GM18498 (cell line): ENCODE measurements around the gene SLC34A2.
"Not testable (repeated sequence)": the region's sequence is repeated elsewhere in the genome, so short reads cannot be mapped to it uniquely, and the experiment has no call there.

Source experiments
- ATAC-seq: cut with Tn5 transposase; IDR thresholded peaks from one replicate; pipeline ENCODE4 v1.9.1; 2021; ENCODE audit warnings: mild to moderate bottlenecking, moderate library complexity; ENCODE audit not compliant: unreplicated experiment

SLC34A2 gene

DNA sequence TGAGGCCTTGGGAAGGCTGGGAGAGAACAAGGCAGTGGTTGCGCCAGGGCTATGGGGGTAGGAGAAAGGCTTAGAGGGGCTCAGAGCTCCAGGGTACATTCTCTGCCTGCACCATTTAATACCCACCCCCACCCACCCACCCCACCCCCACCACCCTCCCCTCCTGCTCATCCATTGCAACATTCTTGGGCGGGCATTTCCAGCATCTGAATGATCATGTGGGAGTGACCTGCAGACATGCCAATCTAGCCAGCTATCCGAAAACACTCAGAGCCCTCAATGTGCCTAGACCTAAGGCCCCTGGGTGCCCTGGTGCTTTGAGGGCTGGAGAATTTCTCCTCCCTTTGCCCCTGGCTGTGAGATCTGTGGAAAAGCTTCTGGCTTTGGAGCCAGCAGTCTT lies 3.1 kb downstream of the SLC34A2 start:
- no peak for ATAC-seq

DNA sequence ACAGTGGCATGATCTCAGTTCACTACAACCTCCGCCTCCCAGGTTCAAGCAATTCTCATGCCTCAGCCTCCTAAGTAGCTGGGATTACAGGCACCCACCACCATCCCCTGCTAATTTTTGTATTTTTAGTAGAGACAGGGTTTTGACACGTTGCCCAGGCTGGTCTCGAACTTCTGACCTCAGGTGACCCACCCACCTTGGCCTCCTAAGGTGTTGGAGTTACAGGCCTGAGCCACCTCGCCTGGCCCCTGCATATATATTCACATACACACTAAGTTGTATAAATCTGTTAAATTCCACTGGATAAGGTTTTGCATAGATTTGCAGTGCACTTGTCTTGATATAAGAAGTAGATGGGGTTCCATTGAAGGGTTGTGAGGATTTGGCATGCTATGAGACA lies 5.8 kb downstream of the SLC34A2 start:
- ATAC-seq: not testable (repeated sequence)

DNA sequence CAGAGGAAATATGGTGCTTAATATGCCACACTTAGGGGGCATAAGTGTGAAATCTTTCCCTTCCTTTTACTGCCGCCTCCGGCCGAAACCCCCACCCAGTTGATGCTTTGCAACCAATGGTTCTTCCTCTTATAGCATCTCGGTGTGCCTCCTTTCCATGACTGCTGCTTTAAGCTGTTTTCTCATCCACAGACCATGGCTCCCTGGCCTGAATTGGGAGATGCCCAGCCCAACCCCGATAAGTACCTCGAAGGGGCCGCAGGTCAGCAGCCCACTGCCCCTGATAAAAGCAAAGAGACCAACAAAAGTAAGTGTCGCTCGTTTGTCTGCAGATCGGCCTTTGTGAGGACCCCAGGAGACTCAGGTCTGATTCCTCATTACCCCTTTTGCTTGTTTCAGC lies 6.7 kb downstream of the SLC34A2 start:
- no peak for ATAC-seq

DNA sequence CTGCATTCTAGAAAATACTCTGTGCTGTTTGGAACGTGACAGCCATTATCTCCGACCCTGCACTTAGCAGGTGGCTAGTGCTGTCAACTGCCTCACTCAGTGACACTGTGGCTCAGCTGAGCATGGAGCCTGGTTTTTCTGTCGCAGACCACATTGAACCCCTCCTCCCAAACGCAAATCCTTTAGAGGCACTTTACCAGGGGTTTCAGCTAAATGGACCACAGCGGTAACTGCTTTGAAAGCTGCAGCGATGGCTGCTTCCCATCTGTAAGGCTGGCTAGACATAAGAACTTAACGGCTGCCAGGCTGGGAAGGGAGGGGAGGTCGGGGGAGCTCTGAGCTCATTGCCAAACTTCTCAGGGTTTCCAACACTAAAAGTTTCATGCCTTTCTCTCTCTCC lies 8.1 kb downstream of the SLC34A2 start:
- ATAC-seq: no peak

DNA sequence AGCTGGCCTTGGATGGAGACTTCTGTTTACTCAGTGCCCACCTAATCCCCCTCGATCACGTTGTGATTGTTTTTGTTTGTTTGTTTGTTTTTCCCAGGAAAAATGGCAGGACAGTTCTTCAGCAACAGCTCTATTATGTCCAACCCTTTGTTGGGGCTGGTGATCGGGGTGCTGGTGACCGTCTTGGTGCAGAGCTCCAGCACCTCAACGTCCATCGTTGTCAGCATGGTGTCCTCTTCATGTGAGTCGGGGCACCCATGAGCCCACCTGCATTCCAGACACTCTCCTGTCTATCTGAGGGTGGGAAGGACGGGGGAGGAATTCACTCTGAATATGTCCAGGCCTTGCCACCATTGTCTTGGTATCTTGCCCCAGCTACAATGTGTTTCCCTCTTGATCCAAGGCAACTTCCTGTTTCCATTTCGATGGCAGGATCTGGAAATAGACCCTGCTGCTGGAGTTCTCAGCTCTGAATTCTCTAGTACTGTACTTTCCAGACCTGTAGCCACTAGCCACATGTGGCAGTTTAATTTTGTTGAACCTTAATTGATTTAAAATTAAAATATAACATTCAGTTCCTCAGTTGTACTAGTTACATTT lies 10.5 kb downstream of the SLC34A2 start:
- no peak for ATAC-seq

DNA sequence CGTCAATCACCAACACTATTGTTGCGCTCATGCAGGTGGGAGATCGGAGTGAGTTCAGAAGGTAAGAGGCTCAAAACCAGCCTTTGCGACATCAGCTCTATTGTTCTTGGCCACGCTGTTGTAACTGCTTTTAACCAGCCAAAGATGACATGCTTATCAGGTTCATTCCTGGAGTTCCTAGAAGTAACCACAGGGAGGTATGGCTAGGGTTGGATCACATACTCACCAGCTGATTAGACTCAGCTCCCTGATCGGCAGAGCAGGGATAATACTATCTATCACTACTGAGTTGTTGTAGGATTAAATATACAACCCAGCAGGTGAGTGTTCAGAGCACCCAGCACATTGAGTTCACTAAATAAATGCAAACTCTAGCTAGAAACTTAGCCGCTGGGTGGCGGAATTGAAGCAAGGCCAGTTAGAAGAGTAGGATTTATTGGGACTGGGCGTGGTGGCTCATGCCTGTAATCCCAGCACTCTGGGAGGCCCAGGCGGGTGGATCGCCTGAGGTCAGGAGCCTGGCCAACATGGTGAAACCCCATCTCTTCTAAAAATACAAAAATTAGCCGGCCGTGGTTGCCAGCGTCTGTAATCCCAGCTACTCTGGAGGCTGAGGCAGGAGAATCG lies 12.4 kb downstream of the SLC34A2 start:
- ATAC-seq: no peak

DNA sequence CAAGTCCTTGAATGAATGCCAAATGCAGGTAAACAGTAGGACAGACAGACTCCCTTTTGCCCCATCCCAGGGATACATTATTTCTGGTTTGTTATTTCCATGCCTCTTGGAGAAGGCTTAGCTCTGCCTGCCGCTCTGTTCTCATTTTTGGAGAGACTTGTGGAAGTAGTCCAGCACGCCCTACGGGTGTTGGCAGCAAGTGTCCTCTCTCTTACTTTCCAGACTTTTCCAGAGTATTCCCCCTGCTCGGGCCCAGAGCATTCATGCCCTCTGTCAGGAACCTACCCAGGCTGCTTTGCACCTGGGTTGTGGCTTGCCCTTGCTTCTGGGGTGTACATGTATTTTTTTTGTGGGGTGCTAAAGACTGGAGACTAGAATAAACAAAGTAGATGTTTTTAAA lies 15.3 kb downstream of the SLC34A2 start:
- ATAC-seq: no peak

DNA sequence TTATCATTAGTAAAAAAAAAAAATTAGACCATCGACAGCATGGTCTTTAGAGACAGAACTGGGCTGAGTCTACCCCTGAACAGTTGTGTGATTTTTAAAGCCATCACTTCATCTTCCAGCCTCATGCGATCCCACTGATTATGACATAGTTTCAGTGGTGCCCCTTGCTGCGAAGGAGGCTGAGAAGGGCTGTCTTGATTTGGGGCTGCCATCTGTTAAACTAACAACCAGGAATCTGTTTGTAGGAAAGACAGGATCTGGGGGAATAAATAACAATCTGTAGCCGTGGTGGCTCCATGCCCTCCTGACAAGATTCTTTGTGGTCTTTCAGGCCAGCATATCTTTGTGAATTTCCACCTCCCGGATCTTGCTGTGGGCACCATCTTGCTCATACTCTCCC lies 17.1 kb downstream of the SLC34A2 start:
- no peak for ATAC-seq

DNA sequence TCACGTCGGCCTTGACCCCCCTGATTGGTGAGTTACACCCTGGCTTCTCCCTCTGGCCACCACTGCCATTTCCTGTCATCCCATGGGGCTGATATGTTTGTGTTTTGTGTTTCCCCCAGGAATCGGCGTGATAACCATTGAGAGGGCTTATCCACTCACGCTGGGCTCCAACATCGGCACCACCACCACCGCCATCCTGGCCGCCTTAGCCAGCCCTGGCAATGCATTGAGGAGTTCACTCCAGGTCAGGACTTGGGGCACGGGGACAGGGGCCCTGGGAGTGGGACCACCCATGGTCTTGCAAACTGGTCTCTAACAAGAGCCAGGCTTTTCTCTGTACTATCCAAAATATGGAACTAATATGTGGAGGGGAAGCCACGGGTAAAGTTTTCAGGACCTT lies 18.7 kb downstream of the SLC34A2 start:
- ATAC-seq: no peak

DNA sequence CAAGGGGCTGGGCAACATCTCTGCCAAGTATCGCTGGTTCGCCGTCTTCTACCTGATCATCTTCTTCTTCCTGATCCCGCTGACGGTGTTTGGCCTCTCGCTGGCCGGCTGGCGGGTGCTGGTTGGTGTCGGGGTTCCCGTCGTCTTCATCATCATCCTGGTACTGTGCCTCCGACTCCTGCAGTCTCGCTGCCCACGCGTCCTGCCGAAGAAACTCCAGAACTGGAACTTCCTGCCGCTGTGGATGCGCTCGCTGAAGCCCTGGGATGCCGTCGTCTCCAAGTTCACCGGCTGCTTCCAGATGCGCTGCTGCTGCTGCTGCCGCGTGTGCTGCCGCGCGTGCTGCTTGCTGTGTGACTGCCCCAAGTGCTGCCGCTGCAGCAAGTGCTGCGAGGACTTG lies 20.6 kb downstream of the SLC34A2 start:
- ATAC-seq: no peak

DNA sequence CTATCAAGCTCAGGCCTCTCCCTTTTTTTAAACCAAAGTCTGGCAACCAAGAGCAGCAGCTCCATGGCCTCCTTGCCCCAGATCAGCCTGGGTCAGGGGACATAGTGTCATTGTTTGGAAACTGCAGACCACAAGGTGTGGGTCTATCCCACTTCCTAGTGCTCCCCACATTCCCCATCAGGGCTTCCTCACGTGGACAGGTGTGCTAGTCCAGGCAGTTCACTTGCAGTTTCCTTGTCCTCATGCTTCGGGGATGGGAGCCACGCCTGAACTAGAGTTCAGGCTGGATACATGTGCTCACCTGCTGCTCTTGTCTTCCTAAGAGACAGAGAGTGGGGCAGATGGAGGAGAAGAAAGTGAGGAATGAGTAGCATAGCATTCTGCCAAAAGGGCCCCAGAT lies 21.5 kb downstream of the SLC34A2 start:
- ATAC-seq: no peak

DNA sequence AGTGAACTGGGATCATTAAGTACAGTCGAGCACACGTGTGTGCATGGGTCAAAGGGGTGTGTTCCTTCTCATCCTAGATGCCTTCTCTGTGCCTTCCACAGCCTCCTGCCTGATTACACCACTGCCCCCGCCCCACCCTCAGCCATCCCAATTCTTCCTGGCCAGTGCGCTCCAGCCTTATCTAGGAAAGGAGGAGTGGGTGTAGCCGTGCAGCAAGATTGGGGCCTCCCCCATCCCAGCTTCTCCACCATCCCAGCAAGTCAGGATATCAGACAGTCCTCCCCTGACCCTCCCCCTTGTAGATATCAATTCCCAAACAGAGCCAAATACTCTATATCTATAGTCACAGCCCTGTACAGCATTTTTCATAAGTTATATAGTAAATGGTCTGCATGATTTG lies 22.3 kb downstream of the SLC34A2 start:
- no peak for ATAC-seq

DNA sequence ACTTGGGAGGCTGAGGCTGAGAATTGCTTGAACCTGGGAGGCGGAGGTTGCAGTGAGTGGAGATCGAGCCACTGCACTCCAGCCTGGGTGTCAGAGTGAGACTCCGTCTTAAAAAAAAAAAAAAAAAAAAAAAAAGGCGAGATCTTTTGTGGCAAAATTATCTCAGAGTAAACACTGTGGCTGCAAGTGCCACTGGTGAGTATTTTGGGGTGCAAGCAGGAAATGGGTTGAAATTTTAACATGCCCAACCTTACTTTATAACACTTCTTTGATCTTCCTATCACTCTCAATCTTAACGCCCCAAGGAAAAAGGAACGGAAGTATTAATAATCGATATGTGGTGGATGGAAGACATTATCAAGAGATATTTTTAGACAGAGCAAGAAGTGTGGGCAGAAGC lies 32.1 kb downstream of the SLC34A2 start:
- no peak for ATAC-seq

DNA sequence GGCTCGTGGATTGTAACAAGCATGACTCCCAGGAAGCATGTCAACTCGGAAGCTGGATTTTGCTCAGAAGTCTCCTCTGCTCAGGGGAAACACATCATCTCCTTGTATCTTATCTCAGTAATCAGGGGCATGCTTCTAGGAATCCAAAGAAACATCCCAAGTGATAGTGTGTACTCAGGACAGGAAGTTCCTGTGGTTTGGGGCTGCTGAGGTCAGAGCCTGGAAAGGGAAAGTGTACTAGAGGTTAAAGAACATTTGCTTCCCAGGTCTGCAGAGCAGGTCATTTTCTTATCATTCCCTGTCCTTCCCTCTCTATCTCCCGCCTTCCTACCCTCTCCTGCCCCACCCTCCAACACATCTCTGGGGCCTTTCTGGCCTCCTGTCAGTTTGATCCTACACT lies 38.8 kb downstream of the SLC34A2 start:
- ATAC-seq: no peak

DNA sequence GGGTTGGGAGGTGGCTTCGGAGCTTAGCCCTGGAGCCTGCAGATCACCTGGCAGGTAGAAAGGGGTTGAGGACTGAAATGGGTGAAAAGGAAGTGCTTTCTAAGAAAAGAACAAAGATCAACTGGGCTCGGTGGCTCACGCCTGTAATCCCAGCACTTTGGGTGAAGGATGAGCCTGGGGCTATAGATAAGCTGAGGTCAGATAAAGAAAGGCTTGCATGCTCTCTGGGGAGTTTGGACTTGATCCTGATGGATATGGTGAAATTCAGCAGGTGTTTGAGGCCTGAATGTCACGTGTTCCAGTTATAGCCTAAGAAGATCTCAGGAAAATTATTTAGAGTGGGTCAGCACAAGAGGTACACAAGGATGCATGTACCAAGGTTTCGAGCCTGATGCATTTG lies 40.8 kb downstream of the SLC34A2 start:
- no peak for ATAC-seq

DNA sequence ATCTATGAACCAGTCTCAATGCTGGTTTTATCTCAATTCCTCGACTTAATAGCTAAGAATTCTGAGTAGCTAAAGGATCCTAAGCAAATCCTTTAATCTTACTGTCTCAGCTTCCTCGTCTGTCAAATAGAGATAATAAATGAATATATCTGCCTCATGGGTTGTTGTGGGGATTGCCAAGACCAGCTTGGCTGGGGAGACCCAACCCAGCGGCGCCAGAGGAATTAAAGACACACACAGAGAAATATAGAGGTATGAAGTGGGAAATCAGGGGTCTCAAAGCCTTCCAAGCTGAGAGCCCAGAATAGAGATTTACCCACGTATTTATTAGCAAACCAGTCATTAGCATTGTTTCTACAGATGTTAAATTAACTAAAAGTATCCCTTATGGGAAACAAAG lies 41.9 kb downstream of the SLC34A2 start:
- ATAC-seq: no peak

DNA sequence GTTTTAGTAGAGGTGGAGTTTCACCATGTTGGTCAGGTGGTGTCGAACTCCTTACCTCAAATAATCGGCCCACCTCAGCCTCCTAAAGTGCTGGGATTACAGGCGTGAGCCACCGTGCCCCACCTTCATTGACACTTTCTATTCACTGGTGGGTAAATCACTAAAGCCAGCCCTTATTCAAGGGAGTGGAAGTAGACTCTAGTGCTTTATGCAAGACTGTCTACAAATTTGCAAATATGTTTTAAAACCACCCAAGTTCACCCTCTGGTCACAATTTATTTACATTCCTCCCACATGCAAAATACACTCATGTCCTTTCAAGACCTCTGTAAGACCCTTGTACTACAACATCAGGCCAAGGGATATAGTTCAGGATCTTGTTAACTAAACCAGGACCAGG lies 45.0 kb downstream of the SLC34A2 start:
- ATAC-seq: no peak

DNA sequence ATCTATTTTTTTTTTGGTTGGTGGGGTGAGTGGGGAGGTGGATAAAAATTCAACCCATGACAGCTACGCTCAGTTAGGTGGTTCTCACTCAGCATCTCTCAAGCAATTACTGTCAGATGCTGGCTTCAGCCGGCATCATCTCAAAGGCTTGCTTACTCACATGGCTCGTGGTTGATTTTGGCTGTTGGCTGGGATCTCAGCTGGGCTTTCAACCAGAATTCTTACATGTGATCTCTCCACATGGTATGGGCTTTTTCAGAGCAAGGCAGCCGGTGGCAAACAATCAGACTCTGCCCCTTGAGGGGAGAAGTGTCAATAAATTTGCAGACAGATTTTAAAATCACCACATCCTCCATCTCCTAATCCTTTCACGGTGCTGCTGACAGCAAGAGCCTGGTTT lies 47.2 kb downstream of the SLC34A2 start:
- no peak for ATAC-seq

DNA sequence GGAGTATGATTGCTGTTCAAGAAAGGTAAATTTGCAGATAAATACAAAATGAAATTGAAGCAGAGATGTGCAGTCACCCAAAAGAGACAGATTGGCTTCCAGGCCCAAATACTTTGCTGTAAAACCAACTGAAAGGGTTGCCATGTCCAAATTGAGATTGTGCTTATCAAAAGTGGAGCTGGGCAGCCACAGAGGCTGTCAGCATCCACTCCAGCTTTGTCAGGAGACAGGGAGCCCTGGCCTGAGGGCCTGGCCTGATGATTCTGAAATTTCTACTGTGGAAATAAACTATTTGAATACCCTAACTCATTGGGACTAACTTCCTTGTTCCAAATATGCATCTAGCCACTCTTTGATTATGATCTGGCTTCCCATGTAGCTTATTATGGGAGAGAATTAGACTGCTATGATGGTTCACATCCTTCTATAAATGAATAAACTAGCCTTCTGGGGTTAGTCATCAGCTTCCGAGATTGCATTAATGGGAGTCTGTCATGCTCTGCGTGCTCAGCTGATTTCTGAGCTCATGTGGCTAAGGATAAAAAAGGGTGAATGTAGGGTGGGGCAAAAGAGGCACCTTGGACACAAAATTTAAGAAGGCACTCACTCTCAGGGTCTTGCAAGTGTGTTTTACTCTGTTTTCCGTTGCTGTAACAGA lies 48.2 kb downstream of the SLC34A2 start:
- ATAC-seq: no peak

DNA sequence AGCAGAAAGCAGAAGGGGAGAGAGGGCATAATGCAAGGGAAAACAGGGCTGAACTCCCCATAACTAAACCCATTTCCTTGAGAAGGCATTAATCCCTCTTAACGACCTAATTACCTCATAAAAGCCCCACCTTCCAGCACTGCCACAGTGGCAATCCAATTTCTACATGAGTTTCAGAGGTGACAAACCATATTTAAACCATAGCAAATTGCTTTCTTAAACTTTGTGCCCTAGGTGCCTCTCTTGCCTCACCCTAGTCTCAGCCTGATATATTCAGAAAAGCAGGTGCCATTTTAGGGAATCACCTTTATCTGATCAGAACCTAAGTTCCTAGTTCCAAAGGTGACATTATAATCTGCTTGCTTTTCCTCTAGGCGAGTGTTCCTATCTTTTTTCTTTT lies 48.9 kb downstream of the SLC34A2 start:
- no peak for ATAC-seq

DNA sequence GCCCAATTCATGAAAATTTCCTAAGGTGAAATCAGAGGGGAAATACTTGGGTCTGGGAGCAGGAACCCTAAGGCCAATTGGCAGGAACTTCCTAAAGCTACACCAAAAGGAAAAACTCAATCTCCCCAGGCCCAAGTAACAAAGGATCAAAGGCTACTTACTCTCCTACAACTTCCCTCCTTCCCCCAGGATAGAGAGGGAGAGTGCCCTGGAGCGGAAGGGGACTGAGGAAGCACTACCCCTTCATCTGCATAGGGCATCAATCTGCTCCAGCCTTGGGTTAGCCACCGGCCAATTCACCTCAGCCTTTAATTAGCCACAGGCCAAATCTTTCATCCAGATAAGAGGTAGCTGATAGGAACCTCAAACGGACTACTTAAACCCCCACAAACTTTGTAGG lies 55.0 kb downstream of the SLC34A2 start:
- ATAC-seq: no peak

DNA sequence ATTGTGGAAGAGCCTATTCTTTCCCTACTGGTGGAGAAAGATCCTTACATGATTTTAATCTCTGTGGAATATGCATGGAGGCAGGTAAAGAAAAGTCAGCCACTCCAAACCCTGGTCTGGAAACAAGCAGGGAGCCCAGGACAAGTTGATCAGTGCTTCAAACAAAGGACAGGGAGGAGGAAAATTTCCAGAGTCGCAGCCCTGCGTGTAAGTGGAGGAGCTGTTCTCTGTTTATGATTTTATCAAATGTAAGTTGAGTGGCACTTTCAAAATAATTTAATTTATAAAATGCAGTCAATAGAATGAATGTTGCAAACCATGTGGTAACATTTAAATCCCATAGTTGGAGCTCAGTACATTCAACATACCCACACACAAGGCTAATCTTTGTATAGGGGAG lies 57.0 kb downstream of the SLC34A2 start:
- no peak for ATAC-seq

DNA sequence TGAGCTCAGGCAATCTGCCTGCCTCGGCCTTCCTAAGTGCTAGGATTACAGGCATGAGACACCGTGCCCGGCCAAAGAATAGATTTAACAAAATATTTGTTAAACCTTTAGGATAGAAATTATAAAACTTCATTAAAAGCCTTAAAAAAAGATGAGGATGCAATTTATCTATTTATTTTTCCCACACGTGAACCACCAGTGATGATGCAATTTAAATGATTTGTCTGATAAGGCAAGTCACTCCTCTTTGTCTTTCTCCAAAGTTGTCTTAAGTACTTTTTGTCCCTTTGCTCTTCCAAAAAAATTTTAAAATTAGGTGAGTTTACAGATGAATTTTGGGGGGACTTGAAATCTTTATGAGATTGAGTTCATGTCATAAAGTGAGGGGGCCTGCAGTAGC lies 58.2 kb downstream of the SLC34A2 start:
- no peak for ATAC-seq
